HepG2 (cell line): Measurements from ENCODE around the gene SLC9A4. TPM values are rescaled to one million over a fixed set of nuclear protein-coding genes. Genes with fewer than 3 reads are reported as not detected.

Experiments
- ATAC-seq: fragments of 200-7000 bp; cut with Tn5 transposase; 3 replicates; pipeline ENCODE4 v1.9.1; 2020; ENCODE audit warnings: mild to moderate bottlenecking, moderate library complexity
- BruUV-seq: library from RNA; stranded (reverse); fragments of 400-500 nt; replicated peaks from 2 replicates; lab custom pipeline; 2021; lab: Mats Ljungman, UMichigan
- CTCF ChIA-PET: fragments of 300-600 bp; formaldehyde crosslinking; extraction: SDS; loops from one replicate; lab custom pipeline; 2021; ENCODE audit warnings: low total read pairs, inconsistent platforms, low intra/inter-chr PET ratio; lab: Yijun Ruan, JAX
- POLR2A ChIA-PET: fragments of 350-600 bp; sonication (Branson Sonifier 250); formaldehyde crosslinking; loops from one replicate; lab custom pipeline; 2020; ENCODE audit warnings: antibody characterized with exemption, inconsistent platforms; lab: Yijun Ruan, JAX
- DNase-seq: peaks from one replicate; pipeline ENCODE4 v3.0.0-alpha.2; 2015; ENCODE audit warnings: low spot score
- FAIRE-seq: peaks from 3 replicates; lab custom pipeline; 2011; peaks lifted over from hg19 to GRCh38; lab: Jason Lieb, UNC
- H2AFZ ChIP-seq: one replicate; pipeline ENCODE4 v1.6.1; 2011; ENCODE audit warnings: low read length, inconsistent platforms
- H3K27ac ChIP-seq: fragments of 300-600 bp; 3 replicates; pipeline ENCODE4 v1.8.0; 2011; ENCODE audit warnings: mixed run types, mild to moderate bottlenecking, mixed read lengths, low read length, inconsistent platforms; ENCODE audit not compliant: insufficient read depth; ENCODE audit errors: extremely low read length
- H3K27me3 ChIP-seq, 2 experiments: fragments of 200-600 bp in 1 of 2; 2 replicates in 1 of 2; 3 replicates in 1 of 2; pipeline versions ENCODE4 v1.6.0 to v1.8.0; 2011; ENCODE audit warnings: low read length in 2 of 2, mild to moderate bottlenecking in 2 of 2, moderate library complexity in 2 of 2, inconsistent platforms in 1 of 2; ENCODE audit not compliant: insufficient read depth in 2 of 2, control insufficient read depth in 1 of 2
- H3K36me3 ChIP-seq, 2 experiments: fragments of 200-600 bp in 1 of 2; replicated peaks in 1 of 2; 2 replicates in 1 of 2; 3 replicates in 1 of 2; pipeline versions ENCODE4 v1.5.1 to v1.8.0; 2011; ENCODE audit warnings: low read length in 2 of 2, inconsistent platforms in 1 of 2; ENCODE audit not compliant: insufficient read depth in 2 of 2, control insufficient read depth in 1 of 2
- H3K4me1 ChIP-seq: 2 replicates; pipeline ENCODE4 v1.5.1; 2012; ENCODE audit warnings: low read length, inconsistent platforms; ENCODE audit not compliant: insufficient read depth
- H3K4me2 ChIP-seq: 2 replicates; pipeline ENCODE4 v1.6.0; 2011; ENCODE audit warnings: low read depth, low read length, inconsistent platforms
- H3K4me3 ChIP-seq, 3 experiments: fragments of 200-600 bp in 1 of 3; sonication (generic), shearing (Covaris generic) in 1 of 3; replicated peaks in 1 of 3; 2 replicates each; pipeline ENCODE4 v1.5.1; 2011 to 2016; ENCODE audit warnings: low read length in 3 of 3, inconsistent platforms in 2 of 3, low read depth in 2 of 3, mild to moderate bottlenecking in 2 of 3, control low read depth in 1 of 3, mixed read lengths in 1 of 3; ENCODE audit not compliant: insufficient read depth in 1 of 3
- H3K79me2 ChIP-seq: one replicate; pipeline ENCODE4 v1.6.1; 2011; ENCODE audit warnings: low read length, inconsistent platforms; ENCODE audit not compliant: insufficient read depth
- H3K9ac ChIP-seq: 2 replicates; pipeline ENCODE4 v1.6.0; 2011; ENCODE audit warnings: mild to moderate bottlenecking, low read depth, low read length, inconsistent platforms; ENCODE audit not compliant: insufficient read depth
- H3K9me3 ChIP-seq: 2 replicates; pipeline ENCODE4 v1.5.1; 2012; ENCODE audit warnings: mild to moderate bottlenecking, low read length
- H4K20me1 ChIP-seq: 2 replicates; pipeline ENCODE4 v1.6.0; 2011; ENCODE audit warnings: inconsistent platforms, mild to moderate bottlenecking, low read length, moderate library complexity; ENCODE audit not compliant: insufficient read depth
- ATRX ChIP-seq: sonication (generic); formaldehyde crosslinking; IDR thresholded peaks from 2 replicates; pipeline ENCODE4 v1.4.0; 2020; ENCODE audit warnings: missing genetic modification reagents, borderline replicate concordance
- FOSL1 ChIP-seq: sonication (generic); formaldehyde crosslinking; IDR thresholded peaks from 2 replicates; pipeline ENCODE4 v1.9.0; 2021; ENCODE audit warnings: missing genetic modification reagents, borderline replicate concordance
- GATAD2A ChIP-seq: IDR thresholded peaks from 2 replicates; pipeline ENCODE4 v1.6.1; 2016
- KMT2B ChIP-seq: IDR thresholded peaks from 2 replicates; pipeline ENCODE4 v1.6.1; 2016; ENCODE audit warnings: missing genetic modification reagents, missing compliant biosample characterization
- MAFG ChIP-seq: sonication (generic); formaldehyde crosslinking; IDR thresholded peaks from 2 replicates; pipeline ENCODE4 v1.5.1; 2020; ENCODE audit warnings: mild to moderate bottlenecking, missing genetic modification reagents
- MIER3 ChIP-seq: IDR thresholded peaks from 2 replicates; pipeline ENCODE4 v1.6.1; 2016; ENCODE audit warnings: missing compliant biosample characterization, borderline replicate concordance
- MTA1 ChIP-seq: sonication (generic); formaldehyde crosslinking; IDR thresholded peaks from 2 replicates; pipeline ENCODE4 v1.4.0; 2020; ENCODE audit warnings: missing genetic modification reagents, mild to moderate bottlenecking, borderline replicate concordance
- MXD4 ChIP-seq: IDR thresholded peaks from 2 replicates; pipeline ENCODE4 v1.6.1; 2016; ENCODE audit warnings: mild to moderate bottlenecking, missing biosample characterization, missing genetic modification reagents
- POLR2AphosphoS2 ChIP-seq: IDR thresholded peaks from 2 replicates; pipeline ENCODE4 v1.6.1; 2011; ENCODE audit warnings: low read depth, low read length, improper control_type of control experiment
- RORA ChIP-seq: sonication (generic); formaldehyde crosslinking; IDR thresholded peaks from 2 replicates; pipeline ENCODE4 v1.5.0; 2020; ENCODE audit warnings: mild to moderate bottlenecking, missing genetic modification reagents, moderate library complexity
- STAT5B ChIP-seq: sonication (generic); formaldehyde crosslinking; IDR thresholded peaks from 2 replicates; pipeline ENCODE4 v1.4.0; 2020; ENCODE audit warnings: missing genetic modification reagents
- ZFX ChIP-seq: sonication (generic); formaldehyde crosslinking; IDR thresholded peaks from 2 replicates; pipeline ENCODE4 v1.4.0; 2020; ENCODE audit warnings: mild to moderate bottlenecking, low read depth, missing genetic modification reagents, moderate library complexity
- ZNF143 ChIP-seq: sonication (generic); formaldehyde crosslinking; IDR thresholded peaks from 2 replicates; pipeline ENCODE4 v1.4.0; 2020; ENCODE audit warnings: missing genetic modification reagents
- ZNF335 ChIP-seq: sonication (generic); formaldehyde crosslinking; IDR thresholded peaks from 2 replicates; pipeline ENCODE4 v1.4.0; 2020; ENCODE audit warnings: missing genetic modification reagents
- ZNF501 ChIP-seq: sonication (generic); formaldehyde crosslinking; IDR thresholded peaks from 2 replicates; pipeline ENCODE4 v1.5.1; 2020; ENCODE audit warnings: mild to moderate bottlenecking, moderate library complexity, missing genetic modification reagents
- ZNF550 ChIP-seq: sonication (generic); formaldehyde crosslinking; IDR thresholded peaks from 2 replicates; pipeline ENCODE4 v1.4.0; 2020; ENCODE audit warnings: mild to moderate bottlenecking, missing genetic modification reagents, borderline replicate concordance
- ZNF567 ChIP-seq: sonication (generic); formaldehyde crosslinking; IDR thresholded peaks from 2 replicates; pipeline ENCODE4 v1.8.1; 2023; ENCODE audit warnings: mild to moderate bottlenecking, missing genetic modification reagents, borderline replicate concordance
- ZXDC ChIP-seq: sonication (generic); formaldehyde crosslinking; IDR thresholded peaks from 2 replicates; pipeline ENCODE4 v1.5.0; 2020; ENCODE audit warnings: mild to moderate bottlenecking, missing genetic modification reagents
- WGBS: methylation state at CpG from one replicate; pipeline ENCODE4 v1.1.6; 2017; ENCODE audit warnings: low lambda C conversion rate; 5-methylcytosine and 5-hydroxymethylcytosine counted together
- in situ Hi-C: cut with HindIII; loops from 2 replicates; pipeline ENCODE4 v1.10.0; 2017; ENCODE audit warnings: low pct_unique_long_range_greater_than_20kb; ENCODE audit not compliant: extremely low pct_ligation_motif_present
- intact Hi-C: fragments of 100-400 bp; cut with micrococcal nuclease; formaldehyde crosslinking; loops from one replicate; pipeline ENCODE4 v1.10.0; 2022; ENCODE audit not compliant: unreplicated experiment
- polyA plus RNA-seq, 8 experiments: library from polyadenylated mRNA; depleted of rRNA in 3 of 8; stranded (reverse) in 7 of 8; unstranded in 1 of 8; fragments of >200 nt; fragmentation: Illumina TruSeq in 4 of 8; extraction: Trizol in 4 of 8; gene quantifications; 2 replicates each; pipeline versions ENCODE4 v1.2.1 to v1.2.3, GENCODE V29; 2011 to 2016; ENCODE audit warnings: low read depth in 4 of 8, missing spikeins in 1 of 8, mixed read lengths in 1 of 8; ENCODE audit not compliant: insufficient read depth in 1 of 8
- total RNA-seq, 5 experiments: library from RNA; depleted of rRNA; stranded (reverse); fragments of >200 nt; fragmentation: Illumina TruSeq; extraction: Trizol; gene quantifications; 2 replicates each; pipeline ENCODE4 v1.2.3, GENCODE V29; 2016; ENCODE audit warnings: low read depth in 1 of 5

SLC9A4 gene
- total and polyA plus RNA-seq, 2 of the 13 experiments (the other 11 are each of a cell fraction or from before 2014, with no cell fraction given) = not detected

DNA sequence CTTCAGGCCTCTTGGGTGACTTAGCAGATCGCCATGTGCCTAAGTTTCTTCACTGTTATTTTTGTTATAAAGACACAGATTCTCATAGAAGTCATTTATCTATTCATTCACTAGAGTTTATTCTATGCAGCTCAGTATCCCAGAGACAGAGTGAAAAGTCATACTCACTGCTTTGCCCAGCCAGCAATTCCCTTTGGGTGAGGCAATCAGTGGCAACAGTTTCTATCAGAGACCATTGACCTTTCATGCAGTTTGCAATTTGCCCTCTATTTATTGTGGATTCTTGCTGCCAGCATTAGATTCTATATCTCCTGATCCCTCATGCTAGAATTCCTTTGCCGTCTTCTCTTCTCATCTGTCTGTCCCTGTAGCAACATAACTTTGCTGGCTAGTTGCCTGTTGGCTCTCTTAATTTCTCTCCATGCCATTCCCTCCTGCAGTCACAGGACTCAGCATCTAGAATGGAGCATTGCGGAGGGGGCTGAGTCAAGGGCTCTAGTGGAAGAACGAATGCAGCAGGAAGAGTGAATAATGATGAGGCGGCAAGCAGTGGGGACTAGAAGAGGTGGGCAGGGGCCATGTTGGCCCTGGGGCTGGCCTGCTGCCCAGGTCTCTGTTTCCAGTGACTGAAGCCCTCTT lies 12.2 kb downstream of the SLC9A4 start:
- Histone ChIP-seq H3K4me2 (no peak overlapping the region), H3K36me3 (no peaks in the 10 kb centered on the region), H4K20me1 (no peaks in the 10 kb centered on the region), H3K9ac (no peak overlapping the region), H3K27ac (no peak overlapping the region), H3K27me3 (0 out of 5 replicates have a peak, but pooled peaks cover 0 to 5% of the 10 kb centered on the region in 2 experiments), H3K4me3 (no peak overlapping the region), H3K9me3 (no peaks in the 10 kb centered on the region), H3K79me2 (no peaks in the 10 kb centered on the region), H2AFZ (no peak overlapping the region), H3K4me1 (no peaks in the 10 kb centered on the region)
- ChIA-PET POLR2A (no interaction called here), CTCF (no interaction called here)
- 62% methylated on average over 5 of the region's 5 CpGs for WGBS
- DNase-seq (no peak), ATAC-seq (no peak), FAIRE-seq (no peak)
- no peak for TF ChIP-seq MTA1 (CRISPR knock-in tag)
- no peak for TF ChIP-seq ZNF335 (CRISPR knock-in tag)
- no peak for TF ChIP-seq ZNF567 (CRISPR knock-in tag)
- TF ChIP-seq ZNF501 (CRISPR knock-in tag) = no peak
- TF ChIP-seq STAT5B (CRISPR knock-in tag) = no peak
- no peak for TF ChIP-seq POLR2AphosphoS2
- no peak for TF ChIP-seq MIER3 (CRISPR knock-in tag)
- TF ChIP-seq MAFG = no peak
- in situ Hi-C loops = no loop called here
- intact Hi-C loops = no loop called here
- BruUV-seq = no TSS peak

- no peak overlapping the region for H2AFZ ChIP-seq
- no peaks in the 10 kb centered on the region for H3K9me3 ChIP-seq
- no peaks in the 10 kb centered on the region for H3K27me3 ChIP-seq
- H3K4me1 ChIP-seq = no peaks in the 10 kb centered on the region
- no TSS peak for BruUV-seq
- H3K9ac ChIP-seq = no peak overlapping the region
- intact Hi-C loops = no loop called here
- no peak for FAIRE-seq
- no peak overlapping the region for H3K4me3 ChIP-seq
- H3K36me3 ChIP-seq = no peaks in the 10 kb centered on the region
- no peaks in the 10 kb centered on the region for H4K20me1 ChIP-seq
- in situ Hi-C loops = no loop called here
- POLR2A ChIA-PET = no interaction called here
- no peak overlapping the region for H3K4me2 ChIP-seq
- H3K27ac ChIP-seq = no peak overlapping the region
- no peak for DNase-seq
- 67% methylated on average over 1 of the region's 1 CpG for WGBS
- no peak for ATAC-seq
- CTCF ChIA-PET = no interaction called here
- H3K79me2 ChIP-seq = no peaks in the 10 kb centered on the region
- TF ChIP-seq ZNF143 (CRISPR knock-in tag) (no peak), ATRX (no peak), FOSL1 (CRISPR knock-in tag) (no peak), ZNF550 (CRISPR knock-in tag) (no peak), RORA (CRISPR knock-in tag) (no peak), GATAD2A (CRISPR knock-in tag) (no peak), MXD4 (no peak), ZXDC (CRISPR knock-in tag) (no peak), KMT2B (CRISPR knock-in tag) (no peak), ZFX (no peak)
Observed at GRCh38 chr2:102486941-102487702, 14.1 kb downstream of the SLC9A4 start.
